HEK293T (cell line): ENCODE data around the gene NFAT5.

ENCODE experiments used
- BHLHE40 ChIP-seq: fragments of 450-650 bp; IDR thresholded peaks from 2 replicates; pipeline ENCODE4 v1.6.1; 2016; ENCODE audit warnings: mild to moderate bottlenecking, moderate library complexity, borderline replicate concordance
- ELF4 ChIP-seq: fragments of 450-650 bp; IDR thresholded peaks from 2 replicates; pipeline ENCODE4 v1.6.1; 2017; ENCODE audit warnings: antibody characterized with exemption
- FOXA1 ChIP-seq: fragments of 450-650 bp; IDR thresholded peaks from 2 replicates; pipeline ENCODE4 v1.6.1; 2016; ENCODE audit warnings: mild to moderate bottlenecking
- FOXK2 ChIP-seq: fragments of 450-650 bp; IDR thresholded peaks from 2 replicates; pipeline ENCODE4 v1.6.1; 2016; ENCODE audit warnings: mild to moderate bottlenecking
- FOXM1 ChIP-seq: fragments of 450-650 bp; IDR thresholded peaks from 2 replicates; pipeline ENCODE4 v1.6.1; 2017; ENCODE audit warnings: mild to moderate bottlenecking, borderline replicate concordance
- HDGF ChIP-seq: fragments of 450-650 bp; IDR thresholded peaks from 2 replicates; pipeline ENCODE4 v1.6.1; 2017; ENCODE audit warnings: antibody characterized with exemption, borderline replicate concordance
- PKNOX1 ChIP-seq: fragments of 450-650 bp; IDR thresholded peaks from 2 replicates; pipeline ENCODE4 v1.6.1; 2016
- SP1 ChIP-seq: fragments of 450-650 bp; IDR thresholded peaks from 2 replicates; pipeline ENCODE4 v1.6.1; 2017
- SUZ12 ChIP-seq: fragments of 450-650 bp; IDR thresholded peaks from 2 replicates; pipeline ENCODE4 v1.6.1; 2016; ENCODE audit warnings: mild to moderate bottlenecking
- TARDBP ChIP-seq: fragments of 450-650 bp; IDR thresholded peaks from 2 replicates; pipeline ENCODE4 v1.6.1; 2016
- ZNF384 ChIP-seq: fragments of 450-650 bp; IDR thresholded peaks from 2 replicates; pipeline ENCODE4 v1.6.1; 2016

GRCh38 chr16:69724414-69724873 is 158.7 kb downstream of the NFAT5 start:
- TF ChIP-seq BHLHE40 (no peak), FOXM1 (no peak), FOXA1 (no peak), TARDBP (no peak), SUZ12 (no peak), SP1 (no peak), ELF4 (no peak), HDGF (no peak), PKNOX1 (no peak), ZNF384 (no peak), FOXK2 (no peak)
